ENCODE results near the gene F2.

GRCh38 chr11:46700241-46701077 is 18.6 kb upstream of the F2 start, which contains the start of the genes ARHGAP1 and ZNF408:
- TF ChIP-seq CTCF (IDR thresholded peaks at IDR 0.05), result no peak
- no peak for TF ChIP-seq EZH2 (IDR thresholded peaks at IDR 0.05; ENCODE audit: borderline replicate concordance, insufficient read depth, low read depth, low read length, poor library complexity, severe bottlenecking)

Measured in B cell (primary cell).